WTC11 (cell line): Measurements from ENCODE around the gene NOXA1. TPM values are rescaled to one million over a fixed set of nuclear protein-coding genes. Genes with fewer than 3 reads are reported as not detected.

Experiments used
- ATAC-seq: fragments of 200-7000 bp; cut with Tn5 transposase; 2 replicates; pipeline ENCODE4 v1.10.0; 2021; ENCODE audit warnings: mild to moderate bottlenecking, moderate library complexity
- CTCF ChIA-PET: fragments of 300-600 bp; sonication (Branson Sonifier 250); formaldehyde crosslinking; loops from one replicate; lab custom pipeline; 2021; ENCODE audit warnings: antibody characterized with exemption; lab: Charles Lee
- POLR2A ChIA-PET: fragments of 350-600 bp; sonication (Branson Sonifier 250); formaldehyde crosslinking; loops from one replicate; lab custom pipeline; 2021; ENCODE audit warnings: antibody characterized with exemption; lab: Charles Lee
- DNase-seq: peaks from one replicate; pipeline ENCODE4 v3.0.0; 2021; ENCODE audit warnings: low spot score
- H3K27ac Mint-ChIP-seq: 2 replicates; pipeline ENCODE4 v1.8.0; 2021; ENCODE audit warnings: mixed read lengths
- H3K27me3 Mint-ChIP-seq: 2 replicates; pipeline ENCODE4 v1.8.0; 2021; ENCODE audit warnings: low read depth, mild to moderate bottlenecking, moderate library complexity, mixed read lengths
- H3K36me3 Mint-ChIP-seq: 2 replicates; pipeline ENCODE4 v1.8.0; 2021; ENCODE audit warnings: mixed read lengths
- H3K4me1 Mint-ChIP-seq: 2 replicates; pipeline ENCODE4 v1.8.0; 2022; ENCODE audit warnings: mixed read lengths
- H3K4me3 Mint-ChIP-seq: 2 replicates; pipeline ENCODE4 v1.8.0; 2021; ENCODE audit warnings: mild to moderate bottlenecking, moderate library complexity, mixed read lengths
- H3K9me3 Mint-ChIP-seq: 2 replicates; pipeline ENCODE4 v1.8.0; 2021; ENCODE audit warnings: mixed read lengths
- CBFB ChIP-seq: sonication (generic); formaldehyde crosslinking; IDR thresholded peaks from 2 replicates; pipeline ENCODE4 v1.8.1; 2022; ENCODE audit warnings: mild to moderate bottlenecking, low read depth, missing genetic modification reagents
- CREM ChIP-seq: sonication (generic); formaldehyde crosslinking; IDR thresholded peaks from 2 replicates; pipeline ENCODE4 v1.8.1; 2022; ENCODE audit warnings: mild to moderate bottlenecking, missing genetic modification reagents, moderate library complexity
- ELF4 ChIP-seq: sonication (generic); formaldehyde crosslinking; IDR thresholded peaks from 2 replicates; pipeline ENCODE4 v1.8.1; 2022; ENCODE audit warnings: low read depth, mild to moderate bottlenecking, moderate library complexity, missing genetic modification reagents
- ESRRA ChIP-seq: sonication (generic); formaldehyde crosslinking; IDR thresholded peaks from 2 replicates; pipeline ENCODE4 v1.8.1; 2022; ENCODE audit warnings: mild to moderate bottlenecking, missing genetic modification reagents, borderline replicate concordance
- GABPB1 ChIP-seq: sonication (generic); formaldehyde crosslinking; IDR thresholded peaks from 2 replicates; pipeline ENCODE4 v1.8.1; 2023; ENCODE audit warnings: mild to moderate bottlenecking, missing genetic modification reagents
- MXD4 ChIP-seq: fragments of 250-450 bp; sonication (Bioruptor Pico); IDR thresholded peaks from 2 replicates; pipeline ENCODE4 v1.8.0; 2021; ENCODE audit warnings: mild to moderate bottlenecking, moderate library complexity, borderline replicate concordance
- PRDM15 ChIP-seq: sonication (generic); formaldehyde crosslinking; IDR thresholded peaks from 2 replicates; pipeline ENCODE4 v1.8.0; 2022; ENCODE audit warnings: missing genetic modification reagents
- SMAD3 ChIP-seq: sonication (generic); formaldehyde crosslinking; IDR thresholded peaks from 2 replicates; pipeline ENCODE4 v1.8.0; 2022; ENCODE audit warnings: missing genetic modification reagents, mild to moderate bottlenecking, borderline replicate concordance
- SMAD4 ChIP-seq: sonication (generic); formaldehyde crosslinking; IDR thresholded peaks from 2 replicates; pipeline ENCODE4 v1.8.0; 2022; ENCODE audit warnings: mild to moderate bottlenecking, missing genetic modification reagents
- SP1 ChIP-seq: sonication (generic); formaldehyde crosslinking; conservative IDR thresholded peaks from 2 replicates; pipeline ENCODE4 v1.8.1; 2022; ENCODE audit warnings: missing genetic modification reagents
- TP53 ChIP-seq: sonication (generic); formaldehyde crosslinking; IDR thresholded peaks from 2 replicates; pipeline ENCODE4 v1.8.1; 2023; ENCODE audit warnings: mild to moderate bottlenecking, missing genetic modification reagents
- ZBTB21 ChIP-seq: sonication (generic); formaldehyde crosslinking; IDR thresholded peaks from 2 replicates; pipeline ENCODE4 v1.8.1; 2023; ENCODE audit warnings: mild to moderate bottlenecking, missing genetic modification reagents, borderline replicate concordance
- ZNF232 ChIP-seq: sonication (generic); formaldehyde crosslinking; IDR thresholded peaks from 2 replicates; pipeline ENCODE4 v1.8.0; 2022; ENCODE audit warnings: mild to moderate bottlenecking, missing genetic modification reagents
- total RNA-seq: library from RNA; stranded (reverse); gene quantifications from 3 replicates; pipeline ENCODE4 v1.2.3, GENCODE V29; 2021
- TF ChIP-seq, protein P1 (sequence below): sonication (generic); formaldehyde crosslinking; conservative IDR thresholded peaks from 2 replicates; pipeline ENCODE4 v1.8.1; 2023; ENCODE audit warnings: mild to moderate bottlenecking, low read depth, missing genetic modification reagents, moderate library complexity
- TF ChIP-seq, protein P2 (sequence below): sonication (generic); formaldehyde crosslinking; IDR thresholded peaks from 2 replicates; pipeline ENCODE4 v1.8.1; 2023; ENCODE audit warnings: mild to moderate bottlenecking, missing genetic modification reagents
- TF ChIP-seq, protein P3 (sequence below): sonication (generic); formaldehyde crosslinking; IDR thresholded peaks from 2 replicates; pipeline ENCODE4 v1.8.1; 2022; ENCODE audit warnings: mild to moderate bottlenecking, missing genetic modification reagents, moderate library complexity, borderline replicate concordance
- TF ChIP-seq, protein P4 (sequence below): fragments of 250-450 bp; sonication (Bioruptor Pico); IDR thresholded peaks from 2 replicates; pipeline ENCODE4 v1.9.0; 2021; ENCODE audit warnings: mild to moderate bottlenecking
- TF ChIP-seq, protein P5 (sequence below): sonication (generic); formaldehyde crosslinking; conservative IDR thresholded peaks from 2 replicates; pipeline ENCODE4 v1.8.1; 2022; ENCODE audit warnings: mild to moderate bottlenecking, missing genetic modification reagents
- TF ChIP-seq, protein P6 (sequence below): sonication (generic); formaldehyde crosslinking; IDR thresholded peaks from 2 replicates; pipeline ENCODE4 v1.8.0; 2022; ENCODE audit warnings: mild to moderate bottlenecking, missing genetic modification reagents

Gene NOXA1
- total RNA-seq, 1 experiment from 2014 or later: 2.9 TPM

DNA sequence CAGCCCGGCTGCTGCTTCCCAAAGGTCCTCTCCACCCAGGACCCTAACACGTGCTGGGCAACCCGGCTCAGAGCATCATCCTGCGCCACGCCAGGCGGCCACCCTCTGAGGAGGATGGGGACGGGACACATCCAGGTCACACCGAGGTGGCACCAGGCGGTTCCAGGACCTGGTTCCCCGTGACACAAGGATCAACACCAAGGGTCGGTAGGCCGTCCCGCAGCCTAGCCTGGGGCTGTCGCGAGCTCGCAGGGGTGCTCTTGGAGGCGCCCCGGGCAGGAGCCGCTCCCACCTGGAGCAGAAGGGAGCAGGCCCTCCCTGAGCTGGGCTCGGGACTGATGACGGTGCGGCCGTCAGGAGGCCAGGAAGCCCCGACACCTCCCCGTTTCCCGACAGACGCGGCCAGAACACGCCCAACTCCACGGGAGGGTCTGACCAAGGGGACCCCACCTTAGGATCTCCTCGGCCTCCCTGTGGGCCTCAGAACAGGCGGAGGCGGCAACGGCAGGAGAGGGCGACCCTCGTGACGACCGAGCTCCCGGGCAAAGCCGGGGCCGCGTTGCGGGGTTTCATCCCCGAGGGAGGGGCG, 6.5 kb upstream of the NOXA1 start (continued):
- TF ChIP-seq, protein P1, sequence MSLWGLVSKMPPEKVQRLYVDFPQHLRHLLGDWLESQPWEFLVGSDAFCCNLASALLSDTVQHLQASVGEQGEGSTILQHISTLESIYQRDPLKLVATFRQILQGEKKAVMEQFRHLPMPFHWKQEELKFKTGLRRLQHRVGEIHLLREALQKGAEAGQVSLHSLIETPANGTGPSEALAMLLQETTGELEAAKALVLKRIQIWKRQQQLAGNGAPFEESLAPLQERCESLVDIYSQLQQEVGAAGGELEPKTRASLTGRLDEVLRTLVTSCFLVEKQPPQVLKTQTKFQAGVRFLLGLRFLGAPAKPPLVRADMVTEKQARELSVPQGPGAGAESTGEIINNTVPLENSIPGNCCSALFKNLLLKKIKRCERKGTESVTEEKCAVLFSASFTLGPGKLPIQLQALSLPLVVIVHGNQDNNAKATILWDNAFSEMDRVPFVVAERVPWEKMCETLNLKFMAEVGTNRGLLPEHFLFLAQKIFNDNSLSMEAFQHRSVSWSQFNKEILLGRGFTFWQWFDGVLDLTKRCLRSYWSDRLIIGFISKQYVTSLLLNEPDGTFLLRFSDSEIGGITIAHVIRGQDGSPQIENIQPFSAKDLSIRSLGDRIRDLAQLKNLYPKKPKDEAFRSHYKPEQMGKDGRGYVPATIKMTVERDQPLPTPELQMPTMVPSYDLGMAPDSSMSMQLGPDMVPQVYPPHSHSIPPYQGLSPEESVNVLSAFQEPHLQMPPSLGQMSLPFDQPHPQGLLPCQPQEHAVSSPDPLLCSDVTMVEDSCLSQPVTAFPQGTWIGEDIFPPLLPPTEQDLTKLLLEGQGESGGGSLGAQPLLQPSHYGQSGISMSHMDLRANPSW (CRISPR knock-in tag): no peak
- TF ChIP-seq, protein P2, sequence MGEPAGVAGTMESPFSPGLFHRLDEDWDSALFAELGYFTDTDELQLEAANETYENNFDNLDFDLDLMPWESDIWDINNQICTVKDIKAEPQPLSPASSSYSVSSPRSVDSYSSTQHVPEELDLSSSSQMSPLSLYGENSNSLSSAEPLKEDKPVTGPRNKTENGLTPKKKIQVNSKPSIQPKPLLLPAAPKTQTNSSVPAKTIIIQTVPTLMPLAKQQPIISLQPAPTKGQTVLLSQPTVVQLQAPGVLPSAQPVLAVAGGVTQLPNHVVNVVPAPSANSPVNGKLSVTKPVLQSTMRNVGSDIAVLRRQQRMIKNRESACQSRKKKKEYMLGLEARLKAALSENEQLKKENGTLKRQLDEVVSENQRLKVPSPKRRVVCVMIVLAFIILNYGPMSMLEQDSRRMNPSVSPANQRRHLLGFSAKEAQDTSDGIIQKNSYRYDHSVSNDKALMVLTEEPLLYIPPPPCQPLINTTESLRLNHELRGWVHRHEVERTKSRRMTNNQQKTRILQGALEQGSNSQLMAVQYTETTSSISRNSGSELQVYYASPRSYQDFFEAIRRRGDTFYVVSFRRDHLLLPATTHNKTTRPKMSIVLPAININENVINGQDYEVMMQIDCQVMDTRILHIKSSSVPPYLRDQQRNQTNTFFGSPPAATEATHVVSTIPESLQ (CRISPR knock-in tag): no peak
- TF ChIP-seq CBFB (CRISPR knock-in tag) (no peak), SMAD3 (CRISPR knock-in tag) (no peak), ELF4 (CRISPR knock-in tag) (no peak), SP1 (CRISPR knock-in tag) (no peak), GABPB1 (CRISPR knock-in tag) (no peak)
- TF ChIP-seq, protein P3, sequence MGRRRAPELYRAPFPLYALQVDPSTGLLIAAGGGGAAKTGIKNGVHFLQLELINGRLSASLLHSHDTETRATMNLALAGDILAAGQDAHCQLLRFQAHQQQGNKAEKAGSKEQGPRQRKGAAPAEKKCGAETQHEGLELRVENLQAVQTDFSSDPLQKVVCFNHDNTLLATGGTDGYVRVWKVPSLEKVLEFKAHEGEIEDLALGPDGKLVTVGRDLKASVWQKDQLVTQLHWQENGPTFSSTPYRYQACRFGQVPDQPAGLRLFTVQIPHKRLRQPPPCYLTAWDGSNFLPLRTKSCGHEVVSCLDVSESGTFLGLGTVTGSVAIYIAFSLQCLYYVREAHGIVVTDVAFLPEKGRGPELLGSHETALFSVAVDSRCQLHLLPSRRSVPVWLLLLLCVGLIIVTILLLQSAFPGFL (CRISPR knock-in tag): no peak
- TF ChIP-seq, protein P4, sequence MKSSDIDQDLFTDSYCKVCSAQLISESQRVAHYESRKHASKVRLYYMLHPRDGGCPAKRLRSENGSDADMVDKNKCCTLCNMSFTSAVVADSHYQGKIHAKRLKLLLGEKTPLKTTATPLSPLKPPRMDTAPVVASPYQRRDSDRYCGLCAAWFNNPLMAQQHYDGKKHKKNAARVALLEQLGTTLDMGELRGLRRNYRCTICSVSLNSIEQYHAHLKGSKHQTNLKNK (CRISPR knock-in tag): no peak

- Mint-ChIP-seq H3K4me3 (no peak overlapping the region), H3K36me3 (no peaks in the 10 kb centered on the region), H3K9me3 (no peaks in the 10 kb centered on the region), H3K27me3 (no peaks in the 10 kb centered on the region), H3K4me1 (peaks cover 7% of the 10 kb centered on the region), H3K27ac (no peak overlapping the region)
- POLR2A ChIA-PET: no interaction called here
- ATAC-seq: no peak
- CTCF ChIA-PET: no interaction called here
- peak; percentile 10 for DNase-seq
- TF ChIP-seq MXD4 (no peak), ZBTB21 (CRISPR knock-in tag) (no peak), CREM (CRISPR knock-in tag) (no peak), ZNF232 (CRISPR knock-in tag) (no peak), TP53 (no peak), ESRRA (CRISPR knock-in tag) (no peak), GABPB1 (CRISPR knock-in tag) (no peak), SMAD4 (CRISPR knock-in tag) (no peak), PRDM15 (CRISPR knock-in tag) (no peak)
- TF ChIP-seq, protein P1 (CRISPR knock-in tag): no peak
- TF ChIP-seq, protein P4 (CRISPR knock-in tag): no peak
- TF ChIP-seq, protein P5, sequence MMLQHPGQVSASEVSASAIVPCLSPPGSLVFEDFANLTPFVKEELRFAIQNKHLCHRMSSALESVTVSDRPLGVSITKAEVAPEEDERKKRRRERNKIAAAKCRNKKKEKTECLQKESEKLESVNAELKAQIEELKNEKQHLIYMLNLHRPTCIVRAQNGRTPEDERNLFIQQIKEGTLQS (CRISPR knock-in tag): no peak
- TF ChIP-seq, protein P6, sequence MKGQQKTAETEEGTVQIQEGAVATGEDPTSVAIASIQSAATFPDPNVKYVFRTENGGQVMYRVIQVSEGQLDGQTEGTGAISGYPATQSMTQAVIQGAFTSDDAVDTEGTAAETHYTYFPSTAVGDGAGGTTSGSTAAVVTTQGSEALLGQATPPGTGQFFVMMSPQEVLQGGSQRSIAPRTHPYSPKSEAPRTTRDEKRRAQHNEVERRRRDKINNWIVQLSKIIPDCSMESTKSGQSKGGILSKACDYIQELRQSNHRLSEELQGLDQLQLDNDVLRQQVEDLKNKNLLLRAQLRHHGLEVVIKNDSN (CRISPR knock-in tag): no peak
Observed at GRCh38 chr9:137417161-137418021, 5.8 kb upstream of the NOXA1 start.
